ENCODE results near the gene FAM20A. TPM values are rescaled to one million over a fixed set of nuclear protein-coding genes. Genes with fewer than 3 reads are reported as not detected.

FAM20A gene
- polyA plus RNA-seq, 4 donors, result 4.4 to 30.3 TPM; not detected in 2

DNA sequence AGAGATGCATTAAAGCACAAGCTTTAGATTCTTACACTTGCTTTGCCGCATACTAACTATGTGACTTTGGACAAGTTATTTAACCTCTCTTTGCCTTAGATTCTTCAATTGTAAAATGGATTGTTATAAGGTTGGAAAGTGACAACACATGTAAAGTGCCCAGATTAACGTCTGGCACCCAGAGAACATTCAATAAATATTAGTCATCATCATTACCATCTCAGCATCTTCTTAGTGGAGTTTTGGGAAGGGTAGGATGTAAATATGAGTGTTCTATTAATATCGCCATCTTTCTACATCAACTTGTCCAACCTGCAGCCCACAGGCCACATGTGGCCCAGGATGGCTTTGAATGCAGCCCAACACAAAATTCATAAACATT lies 27.4 kb upstream of the FAM20A start:
- WGBS, 3 donors, result 67 to 79% (median 70%) methylated on average over 3 of the region's 3 CpGs
- H3K4me3 ChIP-seq (ENCODE audit: low read depth in 1 of 3, low read length in 3 of 3), result no peak overlapping the region
- no peak for DNase-seq
- H3K9me3 ChIP-seq (ENCODE audit: control insufficient read depth in 2 of 2, insufficient read depth in 1 of 2, low read depth in 1 of 2, low read length in 1 of 2), result no peaks in the 10 kb centered on the region
- H3K4me1 ChIP-seq (ENCODE audit: control insufficient read depth in 3 of 3, insufficient read depth in 2 of 3, low read depth in 1 of 3, low read length in 2 of 3), result no peaks in the 10 kb centered on the region
- H3K36me3 ChIP-seq (ENCODE audit: control insufficient read depth in 3 of 3, insufficient read depth in 2 of 3, low read depth in 1 of 3, low read length in 3 of 3), result no peaks in the 10 kb centered on the region
- no peak for FAIRE-seq
- no peaks in the 10 kb centered on the region for H3K27me3 ChIP-seq (ENCODE audit: control insufficient read depth in 3 of 3, insufficient read depth in 3 of 3, low read length in 3 of 3)
- no peak overlapping the region for H3K27ac ChIP-seq (ENCODE audit: low read depth in 1 of 3, low read length in 2 of 3)

DNA sequence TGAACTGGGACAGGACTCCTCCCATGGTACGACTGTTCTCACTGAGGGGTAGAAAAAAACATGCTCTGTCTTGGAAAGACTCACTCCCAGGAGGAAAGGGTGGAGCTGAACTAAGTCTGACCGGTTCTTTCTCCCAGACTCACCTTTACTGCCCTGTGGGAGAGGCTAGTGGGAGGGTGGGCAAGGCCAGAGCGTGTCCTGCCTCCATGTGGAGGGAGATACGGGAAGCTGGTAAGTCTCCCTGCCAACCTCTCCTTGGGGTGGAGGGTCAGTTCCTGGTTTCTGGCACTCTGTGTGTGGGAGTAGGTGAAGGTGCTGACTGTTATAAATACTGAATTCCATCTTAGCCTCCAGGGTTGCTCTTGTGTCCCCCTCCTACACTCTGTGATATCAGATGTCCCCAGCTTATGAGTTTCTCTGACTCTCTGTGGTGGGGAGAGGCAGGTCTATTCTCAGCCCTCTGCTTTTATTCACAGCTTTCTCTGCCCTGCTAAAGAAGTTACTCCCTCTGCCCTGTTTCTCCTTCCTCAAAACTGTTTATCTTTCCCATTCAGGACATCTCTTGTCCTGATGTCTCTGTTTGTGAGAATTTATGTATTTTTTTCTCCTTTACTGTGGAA lies 26.9 kb upstream of the FAM20A start:
- DNase-seq, result peak in 1 of 2 donors; percentile 34
- Histone ChIP-seq H3K27ac (ENCODE audit: low read depth in 1 of 3, low read length in 2 of 3) (no peak overlapping the region), H3K4me3 (ENCODE audit: low read depth in 1 of 3, low read length in 3 of 3) (no peak overlapping the region), H3K9me3 (ENCODE audit: control insufficient read depth in 2 of 2, insufficient read depth in 1 of 2, low read depth in 1 of 2, low read length in 1 of 2) (no peaks in the 10 kb centered on the region), H3K36me3 (ENCODE audit: control insufficient read depth in 3 of 3, insufficient read depth in 2 of 3, low read depth in 1 of 3, low read length in 3 of 3) (no peaks in the 10 kb centered on the region), H3K4me1 (ENCODE audit: control insufficient read depth in 3 of 3, insufficient read depth in 2 of 3, low read depth in 1 of 3, low read length in 2 of 3) (no peaks in the 10 kb centered on the region), H3K27me3 (ENCODE audit: control insufficient read depth in 3 of 3, insufficient read depth in 3 of 3, low read length in 3 of 3) (no peaks in the 10 kb centered on the region)
- 17 to 43% (median 34%) methylated on average over 4 of the region's 4 CpGs for WGBS, 3 donors
- FAIRE-seq, result no peak

DNA sequence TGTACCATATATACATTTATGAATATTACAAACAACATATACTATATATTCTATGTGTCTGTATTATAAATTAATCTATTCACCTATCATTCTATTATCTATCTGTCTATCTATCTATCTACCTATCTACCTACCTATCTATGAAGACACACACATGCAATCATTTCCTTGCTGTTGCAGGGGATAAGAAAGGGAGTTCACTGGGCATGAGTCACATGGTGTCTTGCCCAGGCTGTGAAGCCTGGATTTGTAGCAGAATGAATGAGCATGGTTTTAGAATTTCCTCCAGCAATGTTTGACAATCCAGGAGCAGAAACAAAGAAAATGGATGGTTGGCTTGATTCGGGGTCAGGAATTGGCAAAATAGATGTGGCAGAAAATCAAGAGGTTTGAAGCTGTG lies 23.2 kb upstream of the FAM20A start:
- WGBS, 3 donors, result 89 to 96% (median 93%) methylated on average over 1 of the region's 1 CpG
- H3K27me3 ChIP-seq (ENCODE audit: control insufficient read depth in 3 of 3, insufficient read depth in 3 of 3, low read length in 3 of 3), result no peaks in the 10 kb centered on the region
- no peaks in the 10 kb centered on the region for H3K4me1 ChIP-seq (ENCODE audit: control insufficient read depth in 3 of 3, insufficient read depth in 2 of 3, low read depth in 1 of 3, low read length in 2 of 3)
- no peak overlapping the region for H3K4me3 ChIP-seq (ENCODE audit: low read depth in 1 of 3, low read length in 3 of 3)
- FAIRE-seq (no peak), DNase-seq (no peak)
- no peak overlapping the region for H3K27ac ChIP-seq (ENCODE audit: low read depth in 1 of 3, low read length in 2 of 3)
- H3K9me3 ChIP-seq (ENCODE audit: control insufficient read depth in 2 of 2, insufficient read depth in 1 of 2, low read depth in 1 of 2, low read length in 1 of 2), result no peaks in the 10 kb centered on the region
- no peaks in the 10 kb centered on the region for H3K36me3 ChIP-seq (ENCODE audit: control insufficient read depth in 3 of 3, insufficient read depth in 2 of 3, low read depth in 1 of 3, low read length in 3 of 3)

DNA sequence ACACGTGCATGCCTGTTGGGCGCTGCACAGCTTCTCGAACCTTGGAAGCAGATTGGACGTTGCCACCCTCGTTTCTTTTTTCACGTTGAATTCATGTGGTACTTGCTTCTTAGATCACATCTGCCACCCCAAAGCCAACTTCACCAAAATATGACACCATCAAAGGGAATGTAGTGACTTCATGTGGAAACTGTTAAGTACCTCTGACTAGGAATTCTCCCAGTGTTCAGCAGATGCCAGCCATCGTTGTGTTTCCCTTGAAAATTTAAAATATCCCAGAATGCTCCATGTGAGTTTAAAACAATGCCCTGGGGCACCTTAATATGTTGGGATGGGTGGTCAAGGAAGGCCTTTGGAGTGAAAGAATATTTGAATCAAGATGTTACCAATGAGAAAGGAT lies 22.6 kb upstream of the FAM20A start:
- H3K27me3 ChIP-seq (ENCODE audit: control insufficient read depth in 3 of 3, insufficient read depth in 3 of 3, low read length in 3 of 3), result no peaks in the 10 kb centered on the region
- H3K27ac ChIP-seq (ENCODE audit: low read depth in 1 of 3, low read length in 2 of 3), result no peak overlapping the region
- no peak for DNase-seq
- 69 to 77% (median 77%) methylated on average over 7 of the region's 7 CpGs for WGBS, 3 donors
- H3K4me3 ChIP-seq (ENCODE audit: low read depth in 1 of 3, low read length in 3 of 3), result no peak overlapping the region
- H3K4me1 ChIP-seq (ENCODE audit: control insufficient read depth in 3 of 3, insufficient read depth in 2 of 3, low read depth in 1 of 3, low read length in 2 of 3), result no peaks in the 10 kb centered on the region
- H3K36me3 ChIP-seq (ENCODE audit: control insufficient read depth in 3 of 3, insufficient read depth in 2 of 3, low read depth in 1 of 3, low read length in 3 of 3), result no peaks in the 10 kb centered on the region
- H3K9me3 ChIP-seq (ENCODE audit: control insufficient read depth in 2 of 2, insufficient read depth in 1 of 2, low read depth in 1 of 2, low read length in 1 of 2), result no peaks in the 10 kb centered on the region
- no peak for FAIRE-seq

DNA sequence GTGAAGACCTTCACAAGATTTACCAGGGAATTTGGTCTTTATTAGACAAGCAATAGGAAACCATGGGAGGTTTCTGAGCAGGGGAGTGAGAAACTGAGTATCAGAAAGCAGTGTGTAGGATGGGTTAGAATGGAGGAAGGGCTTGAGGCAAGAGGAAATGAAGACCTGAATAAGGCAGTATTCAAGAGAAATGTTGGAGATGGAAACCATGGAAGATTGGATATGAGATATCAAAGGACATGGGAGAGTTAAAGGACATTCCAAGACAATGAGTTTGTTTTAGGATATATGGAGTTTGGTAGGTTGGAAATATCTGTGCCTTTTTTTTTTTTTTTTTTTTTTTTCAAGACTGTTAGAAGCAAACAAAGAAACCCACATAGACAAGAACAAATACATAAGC lies 21.3 kb upstream of the FAM20A start:
- Histone ChIP-seq H3K27me3 (ENCODE audit: control insufficient read depth in 3 of 3, insufficient read depth in 3 of 3, low read length in 3 of 3) (no peaks in the 10 kb centered on the region), H3K27ac (ENCODE audit: low read depth in 1 of 3, low read length in 2 of 3) (no peak overlapping the region), H3K9me3 (ENCODE audit: control insufficient read depth in 2 of 2, insufficient read depth in 1 of 2, low read depth in 1 of 2, low read length in 1 of 2) (no peaks in the 10 kb centered on the region), H3K36me3 (ENCODE audit: control insufficient read depth in 3 of 3, insufficient read depth in 2 of 3, low read depth in 1 of 3, low read length in 3 of 3) (no peaks in the 10 kb centered on the region), H3K4me3 (ENCODE audit: low read depth in 1 of 3, low read length in 3 of 3) (no peak overlapping the region), H3K4me1 (ENCODE audit: control insufficient read depth in 3 of 3, insufficient read depth in 2 of 3, low read depth in 1 of 3, low read length in 2 of 3) (no peaks in the 10 kb centered on the region)
- no peak for FAIRE-seq
- no peak for DNase-seq

DNA sequence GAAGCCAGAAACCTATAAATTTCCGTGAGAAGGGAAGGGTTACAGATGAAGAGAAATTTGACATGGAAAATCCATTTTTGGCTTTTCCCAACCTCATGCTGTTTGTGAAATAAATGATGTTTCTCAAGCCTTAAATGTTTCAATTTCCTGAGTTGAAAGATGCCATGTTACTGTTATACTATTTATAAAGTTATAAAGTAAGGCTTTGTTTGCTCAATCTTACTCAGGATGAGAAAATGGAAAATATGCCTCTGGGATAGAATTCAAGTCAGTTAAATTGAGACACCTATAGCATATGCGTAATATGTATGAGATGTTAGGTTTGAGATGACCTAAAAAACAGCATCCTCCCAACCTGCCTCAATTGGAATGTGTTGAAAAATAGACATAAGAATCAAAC lies 19.9 kb upstream of the FAM20A start:
- no peaks in the 10 kb centered on the region for H3K9me3 ChIP-seq (ENCODE audit: control insufficient read depth in 2 of 2, insufficient read depth in 1 of 2, low read depth in 1 of 2, low read length in 1 of 2)
- DNase-seq (no peak), FAIRE-seq (no peak)
- no peaks in the 10 kb centered on the region for H3K4me1 ChIP-seq (ENCODE audit: control insufficient read depth in 3 of 3, insufficient read depth in 2 of 3, low read depth in 1 of 3, low read length in 2 of 3)
- H3K4me3 ChIP-seq (ENCODE audit: low read depth in 1 of 3, low read length in 3 of 3), result no peak overlapping the region
- 78 to 90% (median 82%) methylated on average over 2 of the region's 2 CpGs for WGBS, 3 donors
- no peaks in the 10 kb centered on the region for H3K36me3 ChIP-seq (ENCODE audit: control insufficient read depth in 3 of 3, insufficient read depth in 2 of 3, low read depth in 1 of 3, low read length in 3 of 3)
- H3K27ac ChIP-seq (ENCODE audit: low read depth in 1 of 3, low read length in 2 of 3), result no peak overlapping the region
- H3K27me3 ChIP-seq (ENCODE audit: control insufficient read depth in 3 of 3, insufficient read depth in 3 of 3, low read length in 3 of 3), result no peaks in the 10 kb centered on the region

DNA sequence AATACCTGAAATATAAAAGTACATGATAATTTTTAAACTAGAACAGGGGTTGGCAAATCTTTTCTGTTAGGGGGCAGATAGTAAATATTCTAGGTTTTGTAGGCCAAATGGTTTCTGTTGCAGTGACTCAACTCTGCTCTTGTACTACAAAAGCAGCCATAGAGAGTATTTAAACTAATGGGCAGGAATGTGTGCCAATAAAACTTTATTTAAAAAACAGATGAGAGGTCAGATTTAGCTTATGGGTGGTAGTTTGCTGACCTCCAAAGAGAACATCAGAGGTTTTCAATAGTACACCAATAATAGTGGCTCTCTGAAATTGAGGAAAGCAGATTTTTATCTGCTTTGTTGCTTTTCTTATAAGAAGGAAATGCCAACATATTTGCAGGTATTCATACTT lies 15.2 kb upstream of the FAM20A start:
- no peaks in the 10 kb centered on the region for H3K4me1 ChIP-seq (ENCODE audit: control insufficient read depth in 3 of 3, insufficient read depth in 2 of 3, low read depth in 1 of 3, low read length in 2 of 3)
- H3K4me3 ChIP-seq (ENCODE audit: low read depth in 1 of 3, low read length in 3 of 3), result no peak overlapping the region
- no peaks in the 10 kb centered on the region for H3K36me3 ChIP-seq (ENCODE audit: control insufficient read depth in 3 of 3, insufficient read depth in 2 of 3, low read depth in 1 of 3, low read length in 3 of 3)
- H3K9me3 ChIP-seq (ENCODE audit: control insufficient read depth in 2 of 2, insufficient read depth in 1 of 2, low read depth in 1 of 2, low read length in 1 of 2), result no peaks in the 10 kb centered on the region
- H3K27me3 ChIP-seq (ENCODE audit: control insufficient read depth in 3 of 3, insufficient read depth in 3 of 3, low read length in 3 of 3), result peaks cover 0 to 4% (median 0%) of the 10 kb centered on the region in 3 donors
- FAIRE-seq (no peak), DNase-seq (no peak)
- H3K27ac ChIP-seq (ENCODE audit: low read depth in 1 of 3, low read length in 2 of 3), result no peak overlapping the region

DNA sequence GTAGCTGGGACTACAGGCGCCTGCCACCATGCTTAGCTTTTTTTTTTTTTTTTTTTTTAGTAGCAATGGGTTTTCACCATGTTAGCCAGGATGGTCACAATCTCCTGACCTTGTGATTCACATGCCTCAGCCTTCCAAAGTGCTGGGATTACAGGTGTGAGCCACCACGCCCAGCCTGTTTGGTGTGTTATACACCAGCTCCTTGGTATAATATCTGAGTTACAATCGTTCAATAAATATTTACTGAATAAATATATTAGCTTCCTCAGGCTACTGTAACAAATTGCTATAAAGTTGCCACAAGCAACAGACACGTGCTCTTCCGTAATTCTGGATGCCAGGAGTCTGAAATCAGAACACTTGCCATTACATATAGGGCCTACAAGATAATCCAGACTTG lies 13.6 kb upstream of the FAM20A start:
- 56 to 85% (median 70%) methylated on average over 5 of the region's 5 CpGs for WGBS, 3 donors
- FAIRE-seq, result no peak
- H3K27ac ChIP-seq (ENCODE audit: low read depth in 1 of 3, low read length in 2 of 3), result no peak overlapping the region
- H3K4me1 ChIP-seq (ENCODE audit: control insufficient read depth in 3 of 3, insufficient read depth in 2 of 3, low read depth in 1 of 3, low read length in 2 of 3), result no peaks in the 10 kb centered on the region
- no peak for DNase-seq
- peaks cover 0 to 4% (median 0%) of the 10 kb centered on the region in 3 donors for H3K27me3 ChIP-seq (ENCODE audit: control insufficient read depth in 3 of 3, insufficient read depth in 3 of 3, low read length in 3 of 3)
- no peaks in the 10 kb centered on the region for H3K36me3 ChIP-seq (ENCODE audit: control insufficient read depth in 3 of 3, insufficient read depth in 2 of 3, low read depth in 1 of 3, low read length in 3 of 3)
- peaks cover 0 to 7% of the 10 kb centered on the region in 2 donors for H3K9me3 ChIP-seq (ENCODE audit: control insufficient read depth in 2 of 2, insufficient read depth in 1 of 2, low read depth in 1 of 2, low read length in 1 of 2)
- no peak overlapping the region for H3K4me3 ChIP-seq (ENCODE audit: low read depth in 1 of 3, low read length in 3 of 3)

DNA sequence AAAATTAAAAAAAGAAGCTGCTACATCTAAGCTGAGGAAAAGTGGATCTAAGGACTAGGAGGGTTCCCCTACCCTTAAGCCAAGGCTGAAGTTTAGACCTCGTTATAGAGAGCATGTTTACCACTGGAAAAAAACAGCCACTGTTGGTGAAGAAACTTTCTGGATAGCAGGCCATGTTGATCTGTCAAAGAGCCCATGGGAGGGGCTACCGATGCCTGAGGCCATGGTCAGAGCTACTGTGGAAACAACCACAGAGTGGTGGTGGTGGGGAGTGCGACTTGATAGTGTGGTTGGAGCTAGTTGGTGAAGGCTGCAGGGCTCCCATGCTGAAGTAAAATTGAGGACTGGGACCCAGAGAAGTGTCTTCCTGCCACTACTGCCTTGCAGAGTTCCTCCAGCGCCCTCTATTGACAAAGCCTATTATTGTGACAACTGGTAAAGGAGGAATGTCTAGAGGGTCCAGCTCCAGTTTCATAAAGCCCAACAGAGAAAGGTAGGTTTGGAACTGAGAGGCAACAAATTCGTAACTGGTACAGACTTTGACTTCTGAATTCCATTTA lies 12.7 kb upstream of the FAM20A start:
- no peak overlapping the region for H3K4me3 ChIP-seq (ENCODE audit: low read depth in 1 of 3, low read length in 3 of 3)
- H3K4me1 ChIP-seq (ENCODE audit: control insufficient read depth in 3 of 3, insufficient read depth in 2 of 3, low read depth in 1 of 3, low read length in 2 of 3), result no peaks in the 10 kb centered on the region
- FAIRE-seq (no peak), DNase-seq (peak; percentile 20 to 78)
- H3K36me3 ChIP-seq (ENCODE audit: control insufficient read depth in 3 of 3, insufficient read depth in 2 of 3, low read depth in 1 of 3, low read length in 3 of 3), result no peaks in the 10 kb centered on the region
- peaks cover 0 to 4% (median 0%) of the 10 kb centered on the region in 3 donors for H3K27me3 ChIP-seq (ENCODE audit: control insufficient read depth in 3 of 3, insufficient read depth in 3 of 3, low read length in 3 of 3)
- H3K9me3 ChIP-seq (ENCODE audit: control insufficient read depth in 2 of 2, insufficient read depth in 1 of 2, low read depth in 1 of 2, low read length in 1 of 2), result peaks cover 0 to 7% of the 10 kb centered on the region in 2 donors
- no peak overlapping the region for H3K27ac ChIP-seq (ENCODE audit: low read depth in 1 of 3, low read length in 2 of 3)
- 37 to 44% (median 43%) methylated on average over 5 of the region's 5 CpGs for WGBS, 3 donors

All from small intestine (tissue), 7 donors.